BJ (cell line): Measurements from ENCODE around the gene XRCC1. TPM values are rescaled to one million over a fixed set of nuclear protein-coding genes. Genes with fewer than 3 reads are reported as not detected.

Experiments used
- CTCF ChIA-PET: fragments of 350-600 bp; formaldehyde crosslinking; extraction: SDS; loops from one replicate; lab custom pipeline; 2021; ENCODE audit warnings: antibody characterized with exemption, inconsistent platforms; lab: Yijun Ruan, JAX
- POLR2A ChIA-PET: fragments of 300-600 bp; sonication (Branson Sonifier 250); formaldehyde crosslinking; extraction: SDS; loops from one replicate; lab custom pipeline; 2021; ENCODE audit warnings: antibody characterized with exemption; lab: Charles Lee
- DNase-seq: peaks from one replicate; pipeline ENCODE4 v3.0.0-alpha.2; 2011; ENCODE audit warnings: low read depth
- H3K27me3 ChIP-seq: 2 replicates; pipeline ENCODE4 v1.6.0; 2011; ENCODE audit warnings: low read length; ENCODE audit not compliant: control insufficient read depth, insufficient read depth
- H3K36me3 ChIP-seq: 2 replicates; pipeline ENCODE4 v1.5.1; 2011; ENCODE audit warnings: low read length; ENCODE audit not compliant: control insufficient read depth, insufficient read depth
- H3K4me3 ChIP-seq: 2 replicates; pipeline ENCODE4 v1.5.1; 2011; ENCODE audit warnings: low read depth, mild to moderate bottlenecking, control low read depth, low read length
- CTCF ChIP-seq: IDR thresholded peaks from 2 replicates; pipeline ENCODE4 v1.5.1; 2011; ENCODE audit warnings: low read depth, mild to moderate bottlenecking, control low read depth, inconsistent platforms, low read length, moderate library complexity; ENCODE audit not compliant: insufficient read depth
- polyA plus RNA-seq: library from polyadenylated mRNA; depleted of rRNA; stranded (reverse); fragments of >200 nt; gene quantifications from 2 replicates; pipeline ENCODE4 v1.2.3, GENCODE V29; 2011

The XRCC1 gene
- polyA plus RNA-seq, 1 experiment: 30.8 TPM

- ChIA-PET POLR2A (interaction anchor here (0.7 kb wide), 1 partner anchor 67 kb away, joined by 3 read pairs; no protein-coding TSS in a partner anchor), CTCF (interaction anchor here (1.0 to 4.9 kb wide), 13 partner anchors 11 to 216 kb away, joined by 3 to 43 read pairs (median 7); partner anchors contain the start of genes ETHE1, PLAUR and ZNF575)
- H3K4me3 ChIP-seq: peak overlapping the region; percentile 64
- H3K36me3 ChIP-seq: peaks cover 19% of the 10 kb centered on the region
- H3K27me3 ChIP-seq: no peaks in the 10 kb centered on the region
- no peak for TF ChIP-seq CTCF
- DNase-seq: no peak
Measured at GRCh38 chr19:43595605-43595998, 20.3 kb upstream of the XRCC1 start.

GRCh38 chr19:43594710-43595604, 19.6 kb upstream of the XRCC1 start:
- no peaks in the 10 kb centered on the region for H3K27me3 ChIP-seq
- ChIA-PET POLR2A (no interaction called here), CTCF (interaction anchor here (0.6 to 4.9 kb wide), 24 partner anchors 11 to 230 kb away, joined by 3 to 43 read pairs (median 4); partner anchors contain the start of genes ETHE1, PLAUR, XRCC1 and ZNF575)
- peaks cover 20% of the 10 kb centered on the region for H3K36me3 ChIP-seq
- no peak for DNase-seq
- peak overlapping the region; percentile 64 for H3K4me3 ChIP-seq
- peak; percentile 92 for TF ChIP-seq CTCF

- no peak for DNase-seq
- ChIA-PET CTCF (interaction anchor here (0.6 to 4.9 kb wide), 23 partner anchors 10 to 231 kb away, joined by 3 to 43 read pairs (median 4); partner anchors contain the start of genes ETHE1, XRCC1 and ZNF575), POLR2A (interaction anchor here (0.6 kb wide), 1 partner anchor 74 kb away, joined by 4 read pairs; no protein-coding TSS in a partner anchor)
- no peak for TF ChIP-seq CTCF
- H3K4me3 ChIP-seq: peak overlapping the region; percentile 64
- H3K36me3 ChIP-seq: peaks cover 19% of the 10 kb centered on the region
- no peaks in the 10 kb centered on the region for H3K27me3 ChIP-seq
Measured at GRCh38 chr19:43594081-43594697, 18.9 kb upstream of the XRCC1 start.

GRCh38 chr19:43592800-43593350, 17.5 kb upstream of the XRCC1 start:
- TF ChIP-seq CTCF: no peak
- POLR2A ChIA-PET: no interaction called here
- peaks cover 20% of the 10 kb centered on the region for H3K36me3 ChIP-seq
- CTCF ChIA-PET: interaction anchor here (1.5 to 4.9 kb wide), 3 partner anchors 38 to 192 kb away, joined by 4 to 36 read pairs (median 12); no protein-coding TSS in a partner anchor
- no peak for DNase-seq
- no peak overlapping the region for H3K4me3 ChIP-seq
- H3K27me3 ChIP-seq: no peaks in the 10 kb centered on the region
